ENCODE measurements around the gene PHOX2A.

DNA sequence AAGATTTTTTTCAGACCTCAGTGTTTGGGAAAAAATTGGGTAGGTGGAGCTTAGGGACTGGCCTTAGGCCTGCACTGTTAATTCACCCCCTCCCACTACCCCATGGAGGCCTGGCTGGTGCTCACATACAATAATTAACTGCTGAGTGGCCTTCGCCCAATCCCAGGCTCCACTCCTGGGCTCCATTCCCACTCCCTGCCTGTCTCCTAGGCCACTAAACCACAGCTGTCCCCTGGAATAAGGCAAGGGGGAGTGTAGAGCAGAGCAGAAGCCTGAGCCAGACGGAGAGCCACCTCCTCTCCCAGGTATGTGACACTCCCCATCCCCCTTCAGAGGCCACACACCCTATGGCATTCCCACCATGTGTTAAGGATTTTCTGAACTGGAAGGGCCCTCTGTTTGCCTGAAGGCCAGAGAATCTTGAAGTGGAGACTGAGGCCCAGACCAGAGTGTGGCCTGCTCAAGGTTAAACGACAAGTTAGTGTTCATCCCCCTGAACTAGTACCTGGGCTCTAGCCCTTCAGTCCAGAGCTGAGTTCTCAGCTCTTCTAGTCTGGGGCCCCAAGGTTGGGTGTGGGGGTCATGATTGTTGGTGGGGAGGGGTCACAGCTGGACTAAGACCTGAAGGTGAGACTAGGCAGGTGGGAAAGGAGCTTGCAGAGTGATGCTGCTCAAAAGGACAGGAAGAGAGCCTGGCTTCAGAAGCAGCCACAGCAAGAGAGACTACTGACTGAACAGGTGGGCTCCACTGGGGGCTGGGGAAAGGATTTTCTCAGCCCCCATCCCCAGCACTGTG, 54.3 kb downstream of the PHOX2A start:
- TF ChIP-seq, protein P1, sequence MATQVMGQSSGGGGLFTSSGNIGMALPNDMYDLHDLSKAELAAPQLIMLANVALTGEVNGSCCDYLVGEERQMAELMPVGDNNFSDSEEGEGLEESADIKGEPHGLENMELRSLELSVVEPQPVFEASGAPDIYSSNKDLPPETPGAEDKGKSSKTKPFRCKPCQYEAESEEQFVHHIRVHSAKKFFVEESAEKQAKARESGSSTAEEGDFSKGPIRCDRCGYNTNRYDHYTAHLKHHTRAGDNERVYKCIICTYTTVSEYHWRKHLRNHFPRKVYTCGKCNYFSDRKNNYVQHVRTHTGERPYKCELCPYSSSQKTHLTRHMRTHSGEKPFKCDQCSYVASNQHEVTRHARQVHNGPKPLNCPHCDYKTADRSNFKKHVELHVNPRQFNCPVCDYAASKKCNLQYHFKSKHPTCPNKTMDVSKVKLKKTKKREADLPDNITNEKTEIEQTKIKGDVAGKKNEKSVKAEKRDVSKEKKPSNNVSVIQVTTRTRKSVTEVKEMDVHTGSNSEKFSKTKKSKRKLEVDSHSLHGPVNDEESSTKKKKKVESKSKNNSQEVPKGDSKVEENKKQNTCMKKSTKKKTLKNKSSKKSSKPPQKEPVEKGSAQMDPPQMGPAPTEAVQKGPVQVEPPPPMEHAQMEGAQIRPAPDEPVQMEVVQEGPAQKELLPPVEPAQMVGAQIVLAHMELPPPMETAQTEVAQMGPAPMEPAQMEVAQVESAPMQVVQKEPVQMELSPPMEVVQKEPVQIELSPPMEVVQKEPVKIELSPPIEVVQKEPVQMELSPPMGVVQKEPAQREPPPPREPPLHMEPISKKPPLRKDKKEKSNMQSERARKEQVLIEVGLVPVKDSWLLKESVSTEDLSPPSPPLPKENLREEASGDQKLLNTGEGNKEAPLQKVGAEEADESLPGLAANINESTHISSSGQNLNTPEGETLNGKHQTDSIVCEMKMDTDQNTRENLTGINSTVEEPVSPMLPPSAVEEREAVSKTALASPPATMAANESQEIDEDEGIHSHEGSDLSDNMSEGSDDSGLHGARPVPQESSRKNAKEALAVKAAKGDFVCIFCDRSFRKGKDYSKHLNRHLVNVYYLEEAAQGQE (tag by site-specific recombination; IDR thresholded peaks at IDR 0.05): no peak
- TF ChIP-seq ZNF548 (tag by site-specific recombination; IDR thresholded peaks at IDR 0.05): no peak
- TF ChIP-seq, protein P2, sequence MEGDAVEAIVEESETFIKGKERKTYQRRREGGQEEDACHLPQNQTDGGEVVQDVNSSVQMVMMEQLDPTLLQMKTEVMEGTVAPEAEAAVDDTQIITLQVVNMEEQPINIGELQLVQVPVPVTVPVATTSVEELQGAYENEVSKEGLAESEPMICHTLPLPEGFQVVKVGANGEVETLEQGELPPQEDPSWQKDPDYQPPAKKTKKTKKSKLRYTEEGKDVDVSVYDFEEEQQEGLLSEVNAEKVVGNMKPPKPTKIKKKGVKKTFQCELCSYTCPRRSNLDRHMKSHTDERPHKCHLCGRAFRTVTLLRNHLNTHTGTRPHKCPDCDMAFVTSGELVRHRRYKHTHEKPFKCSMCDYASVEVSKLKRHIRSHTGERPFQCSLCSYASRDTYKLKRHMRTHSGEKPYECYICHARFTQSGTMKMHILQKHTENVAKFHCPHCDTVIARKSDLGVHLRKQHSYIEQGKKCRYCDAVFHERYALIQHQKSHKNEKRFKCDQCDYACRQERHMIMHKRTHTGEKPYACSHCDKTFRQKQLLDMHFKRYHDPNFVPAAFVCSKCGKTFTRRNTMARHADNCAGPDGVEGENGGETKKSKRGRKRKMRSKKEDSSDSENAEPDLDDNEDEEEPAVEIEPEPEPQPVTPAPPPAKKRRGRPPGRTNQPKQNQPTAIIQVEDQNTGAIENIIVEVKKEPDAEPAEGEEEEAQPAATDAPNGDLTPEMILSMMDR (tag by site-specific recombination; IDR thresholded peaks at IDR 0.05): no peak
- TF ChIP-seq, protein P3, sequence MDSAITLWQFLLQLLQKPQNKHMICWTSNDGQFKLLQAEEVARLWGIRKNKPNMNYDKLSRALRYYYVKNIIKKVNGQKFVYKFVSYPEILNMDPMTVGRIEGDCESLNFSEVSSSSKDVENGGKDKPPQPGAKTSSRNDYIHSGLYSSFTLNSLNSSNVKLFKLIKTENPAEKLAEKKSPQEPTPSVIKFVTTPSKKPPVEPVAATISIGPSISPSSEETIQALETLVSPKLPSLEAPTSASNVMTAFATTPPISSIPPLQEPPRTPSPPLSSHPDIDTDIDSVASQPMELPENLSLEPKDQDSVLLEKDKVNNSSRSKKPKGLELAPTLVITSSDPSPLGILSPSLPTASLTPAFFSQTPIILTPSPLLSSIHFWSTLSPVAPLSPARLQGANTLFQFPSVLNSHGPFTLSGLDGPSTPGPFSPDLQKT (IDR thresholded peaks at IDR 0.05; ENCODE audit: borderline replicate concordance, low read depth, low read length): no peak

Data from HEK293 (cell line).